GM19438 (cell line): ENCODE measurements around the gene NELL2.

Experiments used
- ATAC-seq: cut with Tn5 transposase; IDR thresholded peaks from one replicate; pipeline ENCODE4 v1.9.1; 2021; ENCODE audit warnings: low read depth; ENCODE audit not compliant: unreplicated experiment

Gene NELL2

DNA sequence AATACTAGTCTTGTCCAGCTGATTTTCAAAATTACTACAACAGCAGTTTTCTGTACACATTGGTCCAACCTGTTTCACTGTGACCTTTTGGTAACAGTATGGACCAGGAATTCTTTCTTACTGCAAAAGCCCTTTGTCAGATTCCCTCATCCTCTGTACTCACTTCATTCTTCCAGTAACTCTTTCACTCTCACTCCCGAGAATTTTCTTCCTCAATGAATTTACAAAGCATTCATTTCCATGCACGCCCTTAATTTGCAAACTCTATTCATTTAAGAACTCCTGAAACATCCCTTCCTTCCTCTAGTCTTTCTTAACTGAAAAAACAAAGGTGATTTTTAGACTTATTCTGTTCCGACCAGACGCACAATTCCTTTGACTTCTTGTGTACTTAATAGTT is 238.2 kb downstream of the NELL2 start:
- ATAC-seq = no peak

DNA sequence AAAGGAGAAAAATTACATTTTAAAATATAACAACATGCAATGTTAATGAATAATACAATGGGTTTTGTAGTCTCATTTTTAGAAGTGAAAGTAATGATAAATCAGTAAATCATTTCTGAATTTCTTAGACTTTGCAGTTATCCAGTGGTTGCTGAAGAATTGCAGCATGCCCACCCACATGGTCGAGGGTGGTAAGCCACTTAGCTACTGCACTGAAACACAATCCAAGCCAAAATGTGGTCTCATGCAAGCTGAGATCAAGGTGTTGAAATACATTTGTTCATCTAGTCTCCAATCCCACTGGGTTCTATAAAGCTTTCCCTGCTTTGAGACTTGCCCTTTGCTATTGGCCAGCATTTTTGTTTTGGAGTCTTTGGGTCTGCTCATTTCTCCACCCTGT is 247.9 kb downstream of the NELL2 start:
- ATAC-seq = no peak

DNA sequence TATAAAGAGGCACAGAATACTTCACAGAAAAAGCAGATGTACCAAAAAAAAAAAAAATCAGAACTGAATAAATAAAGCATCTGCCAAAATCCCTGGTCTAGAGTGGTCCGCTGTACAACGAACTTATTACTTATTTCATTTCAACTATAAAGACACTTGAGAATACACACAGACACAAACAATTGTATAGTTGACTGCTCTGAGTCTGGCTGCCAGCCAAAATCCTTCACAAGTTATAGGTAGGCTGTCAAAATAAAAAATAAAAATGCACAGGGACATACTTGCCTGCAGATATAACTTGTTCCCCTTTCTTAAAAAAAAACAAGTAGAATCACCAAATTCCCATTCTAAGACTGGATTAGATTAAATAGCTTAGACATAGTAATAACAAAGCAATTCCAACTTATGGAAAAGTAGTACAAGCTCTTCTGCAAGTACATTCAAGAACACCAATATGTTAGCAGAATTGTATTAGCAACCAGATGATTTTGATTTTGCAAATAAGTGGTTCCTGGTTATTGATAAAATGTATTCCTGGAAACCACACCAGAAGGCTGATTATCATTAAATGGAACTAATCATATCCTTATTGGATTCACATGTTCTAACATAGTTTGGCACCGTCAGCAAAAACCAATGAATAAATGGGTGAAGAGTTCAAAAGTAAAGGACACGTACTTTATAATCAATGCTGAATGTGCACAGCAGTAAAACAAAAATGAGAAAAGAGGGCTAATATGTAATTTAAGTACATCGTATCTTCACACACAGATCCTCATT is 248.5 kb downstream of the NELL2 start:
- no peak for ATAC-seq

DNA sequence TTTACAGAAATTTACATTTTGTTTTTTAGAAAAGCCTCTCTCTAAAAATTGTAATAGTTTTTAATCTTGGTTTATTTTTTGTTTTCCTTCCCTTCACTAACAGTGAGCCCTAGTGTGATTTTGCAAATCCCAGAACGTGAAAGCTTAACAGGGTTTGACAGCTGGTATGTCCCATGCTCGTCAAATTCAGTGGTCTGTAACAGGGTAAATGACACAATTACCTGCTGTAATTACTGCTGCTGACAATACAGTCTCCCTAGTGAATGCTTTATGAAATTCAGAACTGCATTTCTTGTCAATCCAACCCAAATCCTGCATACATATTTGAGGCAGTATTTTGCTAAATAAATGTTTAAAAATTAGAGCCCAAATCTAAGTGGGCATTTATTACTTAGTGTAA is 249.2 kb downstream of the NELL2 start:
- no peak for ATAC-seq

DNA sequence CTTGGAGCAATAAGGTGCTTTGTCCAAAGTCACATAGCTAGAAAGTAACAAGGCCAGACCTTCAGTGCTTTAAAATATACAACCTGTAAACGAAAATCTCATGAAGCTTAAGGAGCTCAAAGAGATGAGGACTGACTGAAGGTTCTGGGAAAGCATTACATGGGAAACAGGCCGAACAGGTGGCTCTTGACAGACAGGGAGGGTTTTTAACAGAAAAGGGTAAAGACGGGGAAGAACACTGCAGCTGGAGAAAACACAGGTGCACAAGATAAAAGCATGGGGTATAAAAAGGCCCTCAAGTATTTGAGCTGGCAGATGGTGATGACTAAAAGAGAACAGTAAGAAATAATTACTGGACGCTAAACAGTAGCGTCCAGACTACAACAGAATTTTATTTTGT is 257.2 kb downstream of the NELL2 start:
- ATAC-seq = no peak

DNA sequence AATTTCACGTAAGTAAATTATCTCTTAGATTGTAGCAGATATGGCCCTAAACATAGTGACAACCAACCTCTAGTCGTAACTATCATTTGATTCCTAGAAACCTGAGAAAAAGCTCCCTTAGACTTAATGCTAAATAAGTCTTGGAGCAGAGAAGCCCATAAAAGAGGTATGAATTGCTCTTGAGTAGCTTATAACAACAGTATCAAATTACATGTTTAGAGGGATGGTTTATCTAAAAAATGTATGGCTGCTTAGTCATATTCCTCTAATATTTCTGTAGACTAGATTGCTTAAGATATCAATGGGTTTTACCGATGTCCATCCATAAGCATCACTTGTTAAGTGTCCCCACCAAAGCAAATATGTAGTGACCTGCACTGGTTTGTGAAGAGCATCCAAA is 259.7 kb downstream of the NELL2 start:
- no peak for ATAC-seq

DNA sequence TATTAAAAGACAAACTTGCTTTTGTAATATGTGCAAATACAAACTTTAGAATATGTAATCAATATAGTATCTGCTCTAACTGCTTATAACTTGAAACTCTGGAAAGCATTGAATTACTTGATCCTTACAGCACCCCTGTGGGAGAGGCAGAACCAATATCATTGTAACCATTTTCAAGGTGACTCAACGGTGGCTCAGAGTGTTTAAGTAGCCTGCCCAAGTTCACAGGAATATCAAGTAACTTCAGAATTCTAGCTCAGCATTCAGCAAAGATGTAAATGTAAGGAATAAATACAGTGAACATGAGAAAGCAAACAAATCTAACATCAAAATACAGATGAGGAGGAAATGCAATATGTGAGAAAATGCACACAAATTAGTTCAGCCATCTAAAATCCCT is 264.6 kb downstream of the NELL2 start:
- ATAC-seq = no peak

DNA sequence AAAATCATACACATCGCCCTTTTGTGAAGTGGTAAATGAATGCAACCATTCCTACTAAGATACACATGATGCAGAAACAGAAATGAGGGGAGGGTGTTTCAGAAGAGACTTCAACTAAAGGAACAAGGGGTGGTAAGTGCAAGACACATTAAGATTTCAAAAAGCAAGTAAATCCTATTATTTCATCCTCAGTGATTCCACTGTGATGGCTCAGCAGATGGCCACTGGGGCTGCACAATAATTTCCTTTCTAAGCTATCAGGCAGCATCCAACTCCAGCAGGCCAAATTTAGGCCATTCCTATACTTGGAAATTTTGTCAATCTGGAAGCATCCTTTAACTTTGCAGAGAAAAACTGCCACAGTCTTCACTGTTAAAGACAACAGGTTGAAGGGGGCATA is 272.4 kb downstream of the NELL2 start:
- no peak for ATAC-seq

DNA sequence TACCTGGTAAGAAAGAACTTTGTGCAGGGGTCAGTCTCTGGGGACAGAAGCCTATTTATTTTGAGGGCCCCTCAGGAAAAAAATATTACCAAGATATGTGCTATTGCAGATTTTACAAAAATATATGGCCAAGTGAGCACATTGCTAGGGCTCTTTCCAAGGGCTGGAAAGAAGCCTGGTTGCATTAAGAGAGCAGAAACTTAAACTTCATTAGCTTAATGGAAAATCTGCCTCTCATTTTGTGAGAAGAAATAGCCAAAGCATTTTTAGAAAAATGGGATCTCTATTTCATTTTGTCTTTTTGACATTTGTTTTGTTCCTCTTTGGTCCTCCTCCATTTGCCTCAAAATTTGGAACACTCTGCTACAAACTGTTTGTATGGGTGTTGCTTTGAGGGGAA is 283.5 kb downstream of the NELL2 start:
- no peak for ATAC-seq

DNA sequence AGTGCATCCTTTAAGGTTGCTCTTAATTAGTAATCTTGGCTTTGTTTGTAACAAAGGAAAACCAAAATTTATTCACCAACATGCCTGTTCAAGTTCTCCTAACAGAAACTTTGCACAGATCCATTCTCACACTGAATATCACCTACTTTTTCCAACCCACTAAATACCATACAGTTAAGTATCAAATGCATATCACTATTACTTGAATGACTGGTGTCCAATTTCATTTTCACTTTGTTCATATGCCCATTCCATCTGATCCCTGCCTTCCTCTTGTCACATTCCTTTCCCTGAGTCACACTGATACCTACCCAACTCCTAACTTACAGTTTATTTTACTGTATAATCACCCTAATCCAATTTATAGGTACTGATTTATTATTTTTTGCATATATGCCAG is 286.4 kb downstream of the NELL2 start:
- ATAC-seq = no peak

DNA sequence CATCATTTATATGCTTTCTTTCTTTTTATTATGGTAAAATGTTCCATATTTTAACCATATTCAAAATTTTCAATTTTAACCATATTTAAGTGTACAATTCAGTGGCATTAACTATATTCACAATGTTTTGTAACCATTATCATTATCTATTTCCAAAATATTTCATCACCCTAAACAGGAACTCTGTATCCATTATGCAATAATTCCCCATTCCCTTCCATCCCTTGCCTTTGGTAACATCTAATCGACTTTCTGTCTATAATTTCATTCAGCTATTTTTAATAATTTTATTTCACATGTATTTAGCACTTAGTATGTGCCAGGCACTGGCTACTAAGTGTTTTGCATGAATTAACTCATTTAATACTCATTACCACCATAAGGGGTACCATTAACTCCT is 287.5 kb downstream of the NELL2 start:
- no peak for ATAC-seq

DNA sequence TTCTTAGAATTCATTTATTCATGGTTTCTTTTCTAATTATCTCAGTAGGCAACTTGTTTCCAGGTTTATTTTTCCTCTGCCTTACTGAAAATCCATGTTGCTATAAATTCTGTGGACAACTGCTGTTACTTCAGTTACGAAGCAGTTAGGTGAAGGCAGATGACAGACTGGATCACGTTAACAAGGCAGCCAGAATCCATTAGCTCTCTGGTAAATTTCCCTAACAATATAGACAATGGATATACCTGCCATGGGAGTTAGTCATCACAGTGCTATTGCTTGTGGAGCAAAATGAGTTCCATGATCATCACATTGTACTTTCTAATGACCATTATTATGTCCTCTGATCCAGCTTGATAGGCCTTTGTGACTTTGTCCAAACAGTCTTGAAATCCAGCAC is 291.5 kb downstream of the NELL2 start:
- ATAC-seq = no peak

DNA sequence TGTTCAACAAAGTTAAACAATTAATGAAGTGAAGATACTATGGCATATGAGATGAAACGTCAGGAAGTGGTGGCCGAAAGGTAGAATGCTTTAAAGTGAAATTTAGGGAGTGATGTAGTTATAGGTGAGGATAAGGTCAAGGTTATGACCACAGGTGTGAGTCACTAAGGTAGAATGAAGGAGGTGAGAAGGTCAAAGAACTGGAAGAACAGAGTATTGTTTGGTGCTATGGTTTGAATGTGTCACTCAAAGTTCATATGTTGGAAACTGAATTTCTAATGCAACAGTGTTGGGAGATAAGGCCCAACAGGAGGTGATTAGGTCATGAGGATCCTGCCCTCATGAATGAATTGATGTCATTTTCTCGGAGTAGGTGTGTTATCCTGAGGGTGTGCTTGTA is 293.6 kb downstream of the NELL2 start:
- ATAC-seq = no peak

DNA sequence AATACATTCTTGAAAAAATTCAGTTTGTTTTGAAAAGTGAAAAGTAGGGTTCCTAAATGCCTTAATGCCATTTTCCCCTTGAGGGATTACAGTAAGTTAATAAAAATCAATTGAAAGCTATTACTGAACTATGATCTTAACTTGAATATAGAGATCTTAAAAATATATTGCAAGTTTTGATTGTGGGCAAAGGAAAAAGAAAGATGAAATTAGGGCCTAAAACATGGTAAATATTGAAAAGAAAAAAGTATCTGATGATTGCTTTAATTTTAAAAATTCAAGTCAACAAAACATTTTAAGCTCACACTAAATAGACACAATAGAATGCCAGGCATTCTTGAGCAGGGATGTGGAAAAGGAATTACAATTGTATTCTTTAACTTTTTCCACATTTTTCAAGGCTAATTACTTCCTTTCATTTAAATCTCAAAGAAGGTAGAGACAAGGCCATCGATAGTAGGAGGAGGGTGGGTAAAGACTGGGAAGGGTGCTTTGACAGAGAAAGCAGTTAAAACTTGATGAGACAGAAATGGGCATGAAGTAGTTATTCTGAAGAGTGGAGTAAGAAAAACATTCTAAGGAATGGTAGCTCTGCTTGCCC is 294.4 kb downstream of the NELL2 start:
- no peak for ATAC-seq

DNA sequence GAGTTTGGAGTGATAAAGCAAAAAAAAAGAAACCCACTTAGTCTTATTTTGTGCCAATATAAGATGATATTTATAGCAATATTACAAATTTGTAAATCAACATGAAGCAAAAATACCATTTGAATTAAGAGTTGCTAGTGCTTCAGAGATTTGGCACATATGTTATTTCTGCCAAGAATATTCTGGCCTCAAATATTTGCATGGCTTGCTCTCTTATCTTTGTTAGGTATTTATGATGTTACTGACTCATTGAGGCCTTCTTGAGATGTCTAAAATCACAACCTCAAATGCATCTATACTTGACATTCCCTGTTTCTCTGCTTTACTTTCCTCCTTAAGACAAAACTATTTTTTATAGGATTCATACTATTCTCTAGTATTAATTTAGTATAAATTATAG is 301.5 kb downstream of the NELL2 start:
- no peak for ATAC-seq

DNA sequence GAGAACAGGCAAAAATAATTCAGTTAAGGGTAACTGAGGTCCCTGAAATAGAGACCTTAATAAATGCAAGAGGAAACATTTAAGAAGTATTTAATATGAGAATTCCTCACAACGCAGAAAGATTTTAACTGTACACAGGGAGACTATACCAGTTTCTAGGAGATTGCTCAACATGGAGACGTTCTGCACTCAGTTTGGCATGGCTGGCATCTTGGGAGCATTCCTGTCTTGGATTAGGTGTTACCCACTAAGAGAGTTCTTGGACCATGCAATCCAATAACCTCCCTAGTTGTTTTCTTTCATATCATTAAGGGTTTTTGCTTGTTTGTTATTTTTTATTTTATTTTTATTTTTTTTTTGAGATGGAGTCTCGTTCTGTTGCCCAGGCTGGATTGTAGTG is 302.4 kb downstream of the NELL2 start:
- no peak for ATAC-seq

DNA sequence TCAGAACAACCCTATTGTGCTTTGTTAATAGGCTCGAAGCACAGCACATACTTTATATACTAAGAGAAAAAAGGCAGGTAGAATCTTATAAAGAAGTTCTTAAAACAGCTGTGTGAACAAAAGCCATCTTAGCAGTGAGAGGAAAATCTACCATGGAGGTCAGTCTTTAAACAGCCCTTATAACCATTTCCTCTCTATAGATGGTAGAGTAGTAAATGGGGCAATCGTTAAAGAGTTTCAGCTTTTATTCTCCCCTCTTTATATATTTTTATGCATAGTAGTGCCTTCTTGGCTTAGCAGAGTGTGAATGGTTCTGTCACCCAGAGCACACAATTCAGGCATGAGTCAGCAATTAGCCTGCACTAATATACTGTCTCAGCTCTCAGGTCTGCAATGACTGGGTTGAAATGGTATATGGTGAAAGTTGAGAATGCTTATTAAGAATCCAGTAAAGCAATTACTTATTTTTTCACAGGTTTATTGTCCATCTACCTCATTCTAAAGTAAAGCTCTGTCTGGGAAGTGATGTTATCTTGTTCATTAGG is 305.0 kb downstream of the NELL2 start:
- no peak for ATAC-seq

DNA sequence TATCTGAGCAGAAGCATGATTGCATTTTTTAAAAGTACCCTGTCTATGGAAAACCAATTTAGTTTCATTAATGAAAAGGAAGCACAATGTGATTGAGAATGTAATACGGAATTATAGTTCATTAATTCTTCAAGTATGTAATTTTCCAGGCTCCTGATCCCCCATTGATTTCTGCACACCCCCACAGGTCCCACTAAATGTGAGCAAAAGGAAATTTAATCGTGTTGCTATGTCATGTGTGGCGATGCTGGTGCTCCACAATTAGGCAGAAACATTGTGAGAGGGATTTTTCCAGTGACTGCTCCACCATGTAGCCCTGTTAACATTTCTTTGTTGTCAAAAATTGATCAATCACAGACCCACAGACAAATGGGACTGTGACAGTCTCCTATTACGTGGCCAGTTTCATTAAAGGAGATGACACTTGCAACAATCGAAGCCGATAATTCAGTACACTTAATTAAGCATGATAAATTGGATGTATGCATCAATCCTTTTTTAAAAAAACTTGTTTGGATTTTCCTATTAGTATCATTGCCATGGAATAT is 306.0 kb downstream of the NELL2 start:
- no peak for ATAC-seq

DNA sequence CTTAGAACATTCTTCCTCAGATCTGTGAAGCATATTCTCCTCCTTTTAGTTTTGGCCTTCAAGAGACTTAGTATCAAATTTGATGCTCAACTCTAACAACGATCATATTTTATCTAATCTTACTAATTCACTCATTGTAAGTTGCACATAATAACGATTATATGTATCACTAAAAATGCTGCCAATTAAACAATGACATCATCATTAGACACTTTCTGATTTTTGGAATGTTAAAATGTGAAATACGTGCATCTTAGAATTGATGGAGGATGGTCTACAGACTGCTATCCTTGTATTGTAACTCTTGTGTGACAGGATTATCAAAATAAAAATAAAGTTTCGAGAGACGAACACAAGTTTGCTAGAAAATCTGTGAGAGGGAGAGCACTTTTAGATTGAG is 311.0 kb downstream of the NELL2 start:
- no peak for ATAC-seq

DNA sequence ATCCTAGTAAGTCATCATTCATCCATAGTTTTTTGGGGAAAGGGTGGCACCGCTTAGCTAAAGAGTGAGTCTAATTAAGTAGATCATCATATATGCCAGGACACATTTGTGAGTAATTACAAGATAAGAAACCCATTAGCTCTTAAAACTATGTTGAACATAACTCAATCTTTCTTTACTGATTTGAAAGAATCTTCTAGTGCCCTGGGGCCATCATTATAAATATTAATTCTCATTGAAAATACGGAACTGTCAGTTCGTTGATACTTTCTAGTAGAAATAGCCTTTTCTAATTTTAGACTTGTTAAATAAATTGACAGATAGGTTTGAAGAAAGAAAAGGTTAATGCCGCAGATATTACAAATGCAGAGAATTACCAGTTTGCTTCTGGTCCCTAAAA is 312.6 kb downstream of the NELL2 start:
- no peak for ATAC-seq

DNA sequence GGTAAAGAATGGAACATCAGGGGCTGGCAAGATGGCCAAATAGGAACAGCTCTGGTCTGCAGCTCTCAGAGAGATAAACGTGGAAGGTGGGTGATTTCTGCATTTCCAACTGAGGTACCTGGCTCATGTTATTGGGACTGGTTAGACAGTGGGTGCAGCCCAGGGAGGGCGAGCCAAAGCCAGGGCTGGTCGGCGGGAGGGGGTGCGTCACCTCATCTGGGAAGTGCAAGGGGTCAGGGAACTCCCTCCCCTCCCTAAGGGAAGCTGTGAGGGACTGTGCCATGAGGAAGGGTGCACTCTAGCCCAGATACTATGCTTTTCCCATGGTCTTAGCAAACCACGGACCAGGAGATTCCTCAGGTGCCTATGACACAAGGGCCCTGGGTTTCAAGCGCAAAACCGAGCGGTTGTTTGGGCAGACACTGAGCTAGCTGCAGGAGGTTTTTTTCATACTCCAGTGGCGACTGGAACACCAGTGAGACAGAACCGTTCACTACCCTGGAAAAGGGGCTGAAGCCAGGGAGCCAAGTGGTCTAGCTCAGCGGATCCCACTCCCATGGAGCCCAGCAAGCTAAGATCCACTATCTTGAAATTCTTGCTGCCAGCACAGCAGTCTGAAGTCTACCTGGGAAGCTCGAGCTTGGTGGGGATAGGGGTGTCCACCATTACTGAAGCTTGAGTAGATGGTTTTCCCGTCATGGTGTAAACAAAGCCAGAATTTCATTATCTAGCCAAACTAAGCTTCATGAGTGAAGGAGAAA is 317.6 kb downstream of the NELL2 start:
- no peak for ATAC-seq
